ENCODE results near the gene ZNF444. TPM values are rescaled to one million over a fixed set of nuclear protein-coding genes. Genes with fewer than 3 reads are reported as not detected.

ZNF444 gene
- total and polyA plus RNA-seq, 2 of the 8 experiments (the other 6 are each of a cell fraction or from before 2014, with no cell fraction given), result 49.5 to 54.5 TPM

DNA sequence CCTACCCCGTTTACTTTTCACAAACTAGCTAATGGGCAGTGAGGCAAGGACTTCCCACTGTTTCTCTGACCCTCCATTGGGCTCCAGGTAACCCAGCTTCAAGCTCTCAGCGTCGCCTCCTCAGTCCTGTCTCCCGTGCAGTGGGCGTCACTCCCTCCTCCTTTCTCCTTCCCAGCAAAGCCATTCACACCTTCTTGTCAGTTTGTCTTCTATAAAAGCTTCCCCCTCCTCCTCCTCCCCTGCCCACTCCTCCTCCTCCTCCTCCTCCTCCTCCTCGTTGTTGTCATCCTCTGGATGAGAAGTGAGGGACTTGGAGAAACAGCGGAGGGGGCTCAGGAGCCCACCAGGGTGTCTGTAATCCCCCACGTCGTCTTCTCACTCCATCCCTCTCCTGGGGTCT, 33.0 kb downstream of the ZNF444 start:
- Histone ChIP-seq H3K4ac (replicated peaks; ENCODE audit: insufficient read length, low read depth, low read length) (no peak overlapping the region), H3K23me2 (ENCODE audit: low read depth, low read length) (no peaks in the 10 kb centered on the region), H3K9ac (replicated peaks in 1 of 4; ENCODE audit: extremely low read depth in 1 of 4, low read depth in 3 of 4, low read length in 3 of 4) (no peak overlapping the region), H3K14ac (ENCODE audit: insufficient read length) (no peak overlapping the region), H3K79me2 (ENCODE audit: control insufficient read depth in 1 of 2, insufficient read depth in 2 of 2, low read length in 2 of 2) (no peaks in the 10 kb centered on the region), H3K23ac (ENCODE audit: insufficient read length) (no peak overlapping the region), H3K27ac (ENCODE audit: low read depth, low read length) (no peak overlapping the region), H2BK20ac (ENCODE audit: low read length) (no peak overlapping the region), H2BK120ac (replicated peaks; ENCODE audit: low read depth, low read length) (no peak overlapping the region), H3K27me3 (replicated peaks in 1 of 4; ENCODE audit: control insufficient read depth in 3 of 4, extremely low read depth in 1 of 4, insufficient read depth in 3 of 4, low read length in 3 of 4) (no peaks in the 10 kb centered on the region), H2BK12ac (ENCODE audit: low read depth, low read length) (no peak overlapping the region), H3K36me3 (ENCODE audit: control insufficient read depth in 2 of 4, insufficient read depth in 4 of 4, low read length in 3 of 4) (no peaks in the 10 kb centered on the region), H2AFZ (ENCODE audit: low read length) (no peak overlapping the region), H3K4me3 (ENCODE audit: extremely low read depth in 1 of 4, insufficient read depth in 2 of 4, low read depth in 3 of 4, low read length in 4 of 4) (no peak overlapping the region), H3K18ac (ENCODE audit: extremely low read depth, low read length) (no peak overlapping the region), H3K4me2 (ENCODE audit: insufficient read depth in 1 of 2, low read depth in 2 of 2, low read length in 2 of 2) (no peak overlapping the region), H3K56ac (replicated peaks; ENCODE audit: insufficient read length, low read depth, low read length) (no peak overlapping the region), H3K4me1 (replicated peaks in 1 of 4; ENCODE audit: control insufficient read depth in 3 of 4, insufficient read depth in 4 of 4, low read length in 3 of 4) (peaks cover 0 to 3% (median 0%) of the 10 kb centered on the region in 4 experiments; a peak in 1 of 7 replicates), H3K79me1 (ENCODE audit: low read depth, low read length) (no peaks in the 10 kb centered on the region), H3K9me3 (ENCODE audit: insufficient read depth in 2 of 2, low read depth in 1 of 2, low read length in 1 of 2) (no peaks in the 10 kb centered on the region), H4K20me1 (replicated peaks in 1 of 2; ENCODE audit: control insufficient read depth in 1 of 2, insufficient read depth in 2 of 2, low read length in 2 of 2) (no peaks in the 10 kb centered on the region), H2AK5ac (ENCODE audit: low read depth, low read length) (no peak overlapping the region), H4K5ac (ENCODE audit: insufficient read length, low read depth, low read length) (no peak overlapping the region), H4K8ac (ENCODE audit: extremely low read depth, insufficient read depth, low read length) (no peak overlapping the region), H2BK5ac (ENCODE audit: low read depth, low read length) (no peak overlapping the region), H2BK15ac (ENCODE audit: low read length) (no peak overlapping the region), H4K91ac (replicated peaks; ENCODE audit: insufficient read length, low read length) (no peak overlapping the region)
- 73% methylated on average over 8 of the region's 9 CpGs; no CpG with 5 or more reads in 1 of the 2 experiments for WGBS, 2 experiments (ENCODE audit: extremely low coverage in 1 of 2, insufficient coverage in 1 of 2, insufficient read length in 1 of 2, insufficient replicate concordance in 2 of 2, low coverage in 1 of 2, low lambda C conversion rate in 2 of 2, missing lambda C conversion rate in 1 of 2)
- ChIA-PET CTCF (ENCODE audit: partially characterized antibody) (interaction anchor here (0.8 to 13.8 kb wide), 14 partner anchors 11 to 542 kb away, joined by 3 to 137 read pairs (median 5); no protein-coding TSS in a partner anchor), POLR2A (ENCODE audit: partially characterized antibody) (interaction anchor here (1.1 kb wide), 1 partner anchor 93 kb away, joined by 4 read pairs; no protein-coding TSS in a partner anchor)
- FAIRE-seq, result no peak
- DNase-seq (ENCODE audit: low read depth in 1 of 2, low spot score in 2 of 2), result no peak
- TF ChIP-seq, protein P1, sequence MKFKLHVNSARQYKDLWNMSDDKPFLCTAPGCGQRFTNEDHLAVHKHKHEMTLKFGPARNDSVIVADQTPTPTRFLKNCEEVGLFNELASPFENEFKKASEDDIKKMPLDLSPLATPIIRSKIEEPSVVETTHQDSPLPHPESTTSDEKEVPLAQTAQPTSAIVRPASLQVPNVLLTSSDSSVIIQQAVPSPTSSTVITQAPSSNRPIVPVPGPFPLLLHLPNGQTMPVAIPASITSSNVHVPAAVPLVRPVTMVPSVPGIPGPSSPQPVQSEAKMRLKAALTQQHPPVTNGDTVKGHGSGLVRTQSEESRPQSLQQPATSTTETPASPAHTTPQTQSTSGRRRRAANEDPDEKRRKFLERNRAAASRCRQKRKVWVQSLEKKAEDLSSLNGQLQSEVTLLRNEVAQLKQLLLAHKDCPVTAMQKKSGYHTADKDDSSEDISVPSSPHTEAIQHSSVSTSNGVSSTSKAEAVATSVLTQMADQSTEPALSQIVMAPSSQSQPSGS (IDR thresholded peaks at IDR 0.05; ENCODE audit: low read length), result no peak
- TF ChIP-seq SP2 (IDR thresholded peaks at IDR 0.05; ENCODE audit: low read length) (no peak), JUND (IDR thresholded peaks at IDR 0.05; ENCODE audit: low read length) (no peak), EP300 (IDR thresholded peaks at IDR 0.05; ENCODE audit: borderline replicate concordance in 1 of 2, low read depth in 2 of 2, low read length in 2 of 2) (no peak), SAP30 (IDR thresholded peaks at IDR 0.05; ENCODE audit: insufficient read depth, insufficient replicate concordance, low read length) (no peak), JUN (IDR thresholded peaks at IDR 0.05; ENCODE audit: low read depth, low read length) (no peak), KDM4A (IDR thresholded peaks at IDR 0.05; ENCODE audit: low read depth, low read length, severe bottlenecking) (no peak), GTF2F1 (IDR thresholded peaks at IDR 0.05; ENCODE audit: borderline replicate concordance, low read depth, low read length) (no peak), KDM1A (IDR thresholded peaks at IDR 0.05; ENCODE audit: borderline replicate concordance, low read length) (no peak), SUZ12 (IDR thresholded peaks at IDR 0.05; ENCODE audit: low read length) (no peak), FOSL1 (IDR thresholded peaks at IDR 0.05; ENCODE audit: insufficient read depth, low read depth, low read length) (no peak)
- TF ChIP-seq, protein P2, sequence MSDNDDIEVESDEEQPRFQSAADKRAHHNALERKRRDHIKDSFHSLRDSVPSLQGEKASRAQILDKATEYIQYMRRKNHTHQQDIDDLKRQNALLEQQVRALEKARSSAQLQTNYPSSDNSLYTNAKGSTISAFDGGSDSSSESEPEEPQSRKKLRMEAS (IDR thresholded peaks at IDR 0.05), result no peak

All from H1 (cell line).